Ishikawa (cell line): ENCODE results near the gene RASA2.

Experiments used
- CREB1 ChIP-seq: IDR thresholded peaks from 2 replicates; pipeline ENCODE4 v1.6.1; 2012; ENCODE audit warnings: low read depth
- FOXM1 ChIP-seq: IDR thresholded peaks from 2 replicates; pipeline ENCODE4 v1.6.1; 2012; ENCODE audit warnings: low read depth, borderline replicate concordance
- RAD21 ChIP-seq: IDR thresholded peaks from 2 replicates; pipeline ENCODE4 v1.6.1; 2012; ENCODE audit warnings: low read depth
- REST ChIP-seq: IDR thresholded peaks from 2 replicates; pipeline ENCODE4 v1.6.1; 2012; ENCODE audit warnings: low read depth, mild to moderate bottlenecking
- TCF12 ChIP-seq: IDR thresholded peaks from 2 replicates; pipeline ENCODE4 v1.6.1; 2012; ENCODE audit warnings: low read depth
- ZBTB7A ChIP-seq: IDR thresholded peaks from 2 replicates; pipeline ENCODE4 v1.6.1; 2012; ENCODE audit warnings: low read depth

DNA sequence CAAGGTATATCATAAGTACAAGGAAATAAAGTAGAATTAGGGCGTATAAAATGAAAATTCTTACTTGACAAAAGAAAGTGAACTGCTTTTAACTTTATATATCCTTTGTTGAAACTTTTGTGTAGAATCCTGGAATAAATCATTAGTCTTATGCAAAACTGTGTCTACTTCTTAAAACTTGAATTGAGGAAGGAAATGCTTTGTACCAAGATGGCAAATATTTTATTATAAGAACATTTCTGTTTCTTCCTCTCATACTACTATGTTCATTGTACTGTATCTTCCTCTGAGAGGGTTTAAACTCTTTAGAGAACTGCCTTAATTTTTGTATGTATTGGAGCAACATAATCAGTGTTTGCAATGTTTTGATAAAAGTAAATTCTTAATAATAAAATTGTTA lies 42.0 kb downstream of the RASA2 start:
- no peak for TF ChIP-seq REST
- no peak for TF ChIP-seq FOXM1
- no peak for TF ChIP-seq TCF12
- no peak for TF ChIP-seq ZBTB7A
- TF ChIP-seq CREB1, result no peak
- no peak for TF ChIP-seq RAD21
